Measurements from ENCODE around the gene ZNF516.

Gene ZNF516

DNA sequence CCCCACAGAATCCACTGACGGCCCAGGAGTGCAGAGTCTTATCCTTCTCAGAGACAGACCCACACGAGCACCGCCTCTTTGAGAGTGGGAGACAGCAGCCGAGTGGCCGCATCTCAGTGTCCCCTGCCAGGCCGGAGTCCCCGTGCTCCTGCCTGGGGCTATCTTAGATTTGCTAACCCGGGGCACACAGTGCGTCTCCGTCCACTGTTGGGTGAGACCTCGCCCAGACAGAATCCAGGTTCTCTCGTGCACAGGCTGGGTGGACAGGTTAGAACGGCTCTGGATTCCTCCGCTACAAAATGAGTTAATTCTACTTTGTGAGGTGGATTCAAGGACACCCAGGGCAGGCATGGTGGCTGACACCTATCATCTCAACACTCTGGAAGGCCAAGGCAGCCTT lies 88.3 kb downstream of the ZNF516 start:
- H3K4me3 ChIP-seq (ENCODE audit: low read depth, low read length) = no peak overlapping the region
- TF ChIP-seq, protein P1, sequence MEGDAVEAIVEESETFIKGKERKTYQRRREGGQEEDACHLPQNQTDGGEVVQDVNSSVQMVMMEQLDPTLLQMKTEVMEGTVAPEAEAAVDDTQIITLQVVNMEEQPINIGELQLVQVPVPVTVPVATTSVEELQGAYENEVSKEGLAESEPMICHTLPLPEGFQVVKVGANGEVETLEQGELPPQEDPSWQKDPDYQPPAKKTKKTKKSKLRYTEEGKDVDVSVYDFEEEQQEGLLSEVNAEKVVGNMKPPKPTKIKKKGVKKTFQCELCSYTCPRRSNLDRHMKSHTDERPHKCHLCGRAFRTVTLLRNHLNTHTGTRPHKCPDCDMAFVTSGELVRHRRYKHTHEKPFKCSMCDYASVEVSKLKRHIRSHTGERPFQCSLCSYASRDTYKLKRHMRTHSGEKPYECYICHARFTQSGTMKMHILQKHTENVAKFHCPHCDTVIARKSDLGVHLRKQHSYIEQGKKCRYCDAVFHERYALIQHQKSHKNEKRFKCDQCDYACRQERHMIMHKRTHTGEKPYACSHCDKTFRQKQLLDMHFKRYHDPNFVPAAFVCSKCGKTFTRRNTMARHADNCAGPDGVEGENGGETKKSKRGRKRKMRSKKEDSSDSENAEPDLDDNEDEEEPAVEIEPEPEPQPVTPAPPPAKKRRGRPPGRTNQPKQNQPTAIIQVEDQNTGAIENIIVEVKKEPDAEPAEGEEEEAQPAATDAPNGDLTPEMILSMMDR (IDR thresholded peaks at IDR 0.05; ENCODE audit: low read depth, low read length) = no peak

DNA sequence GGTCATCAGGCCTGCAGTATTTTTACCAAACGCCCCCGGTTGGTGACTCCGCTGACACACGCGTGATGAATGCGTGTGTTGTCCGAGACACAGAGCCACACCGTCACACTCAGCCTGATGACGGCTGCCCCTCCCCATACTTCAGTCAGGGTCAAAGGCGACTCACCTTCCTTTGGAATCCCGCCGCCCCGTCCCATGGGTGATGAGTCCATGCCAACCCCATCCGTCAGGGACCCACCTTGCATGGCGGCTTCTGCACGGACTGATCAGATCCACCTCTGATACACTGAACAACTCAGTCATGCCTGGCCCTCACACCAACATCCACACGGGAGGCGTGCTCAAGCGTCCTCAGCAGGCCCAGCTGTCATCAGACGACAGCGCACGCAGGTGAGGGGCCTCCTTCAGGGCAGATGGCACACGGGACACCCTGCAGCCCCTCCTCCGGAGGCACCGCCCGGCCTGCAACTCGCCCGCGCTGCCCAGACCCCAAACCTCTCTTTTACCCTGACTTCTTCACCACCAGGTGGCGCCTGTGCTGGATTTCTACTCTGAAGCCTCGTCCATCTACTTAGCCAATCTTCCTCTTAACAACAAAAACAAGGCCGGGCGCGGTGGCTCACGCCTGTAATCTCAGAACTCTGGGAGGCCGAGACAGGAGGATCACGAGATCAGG lies 89.2 kb downstream of the ZNF516 start:
- H3K4me3 ChIP-seq (ENCODE audit: low read depth, low read length) = no peak overlapping the region
- TF ChIP-seq, protein P1 (IDR thresholded peaks at IDR 0.05; ENCODE audit: low read depth, low read length) = peak; percentile 50

DNA sequence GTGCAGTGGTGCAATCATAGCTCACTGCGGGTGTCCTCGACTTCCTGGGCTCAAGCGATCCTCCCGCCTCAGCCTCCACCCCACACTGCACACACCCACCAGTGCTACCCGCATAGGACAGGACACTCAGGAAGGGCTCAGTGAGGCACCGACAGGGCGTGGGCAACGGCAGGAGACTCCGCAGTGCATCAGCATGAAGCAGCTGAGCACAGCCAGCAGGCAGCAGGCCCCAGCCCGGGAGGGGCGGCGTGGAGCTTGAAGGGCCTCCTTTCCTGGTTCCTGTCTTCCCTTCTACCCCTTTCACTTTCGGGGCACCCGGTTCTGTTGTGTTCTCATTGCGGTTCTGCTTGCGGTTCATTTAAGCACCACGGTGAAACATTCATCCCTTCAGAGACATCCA lies 89.8 kb downstream of the ZNF516 start:
- TF ChIP-seq, protein P1 (IDR thresholded peaks at IDR 0.05; ENCODE audit: low read depth, low read length) = no peak
- no peak overlapping the region for H3K4me3 ChIP-seq (ENCODE audit: low read depth, low read length)

DNA sequence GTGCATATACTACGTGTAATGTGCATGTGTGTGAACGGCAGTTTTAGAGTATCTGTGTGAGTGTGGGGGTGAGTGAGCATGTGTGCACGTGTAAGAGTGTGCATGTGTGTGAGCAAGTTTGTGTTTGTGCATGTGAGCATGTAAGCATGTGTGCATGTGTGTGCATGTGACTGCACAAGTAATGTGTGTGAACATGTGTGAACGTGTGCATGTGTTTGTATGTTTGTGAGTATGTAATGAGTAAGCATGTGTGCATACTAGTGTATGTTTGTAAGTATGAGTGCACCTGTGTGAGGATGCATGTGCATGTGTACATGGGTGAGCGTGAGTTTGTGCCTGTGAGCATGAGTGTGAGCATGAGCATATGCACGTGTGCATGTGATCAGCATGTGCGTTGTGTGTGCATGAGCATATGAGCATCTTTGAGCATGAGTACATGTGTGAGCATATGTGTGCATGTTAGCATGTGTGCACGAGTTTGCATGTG lies 90.7 kb downstream of the ZNF516 start:
- TF ChIP-seq, protein P1 (IDR thresholded peaks at IDR 0.05; ENCODE audit: low read depth, low read length) = no peak
- H3K4me3 ChIP-seq (ENCODE audit: low read depth, low read length) = no peak overlapping the region

DNA sequence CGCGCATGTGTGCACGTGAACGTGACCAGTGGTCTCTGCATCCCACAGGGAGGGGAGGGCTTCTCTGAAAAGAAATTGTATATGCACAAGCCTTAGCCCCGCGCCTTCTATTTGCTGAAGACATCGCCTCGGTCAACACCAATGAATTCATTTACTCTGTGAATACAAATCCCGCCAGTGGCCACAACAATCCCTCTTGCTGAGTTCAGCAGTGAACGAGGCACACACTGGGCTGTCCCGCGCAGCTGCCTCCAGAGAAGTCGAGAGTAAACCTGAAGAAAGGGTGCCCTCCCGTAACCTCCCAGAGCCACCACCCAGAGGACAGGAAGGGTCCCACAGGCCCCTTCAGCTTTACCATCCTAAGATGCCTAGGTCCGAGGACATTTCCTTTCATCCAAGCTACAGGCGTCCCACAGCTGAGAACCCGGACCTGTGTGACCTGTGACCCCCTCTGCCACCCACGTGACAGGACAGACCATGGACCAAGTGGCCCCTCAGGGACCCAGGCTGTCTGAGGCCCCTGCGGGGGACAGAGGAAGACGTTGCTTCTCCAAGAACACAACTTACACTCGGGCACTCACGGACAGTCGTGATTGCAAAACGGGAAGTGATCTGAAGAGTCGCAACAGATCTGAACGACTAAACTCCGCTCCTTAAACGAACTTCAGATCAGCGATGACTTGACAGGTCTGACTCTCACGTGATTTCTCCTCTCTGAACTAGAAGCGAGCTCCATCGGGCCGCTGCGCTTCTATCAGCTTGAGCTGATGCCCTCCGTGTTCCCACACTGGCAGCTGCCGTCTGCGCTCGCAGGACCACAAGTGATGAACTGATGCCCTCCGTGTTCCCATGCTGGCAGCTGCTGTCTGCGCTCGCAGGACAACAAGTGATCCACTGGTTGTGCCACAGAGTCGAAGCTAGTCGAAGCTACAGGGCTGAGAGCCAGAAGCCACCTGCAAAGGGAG lies 92.7 kb downstream of the ZNF516 start:
- TF ChIP-seq, protein P1 (IDR thresholded peaks at IDR 0.05; ENCODE audit: low read depth, low read length) = no peak
- no peak overlapping the region for H3K4me3 ChIP-seq (ENCODE audit: low read depth, low read length)

DNA sequence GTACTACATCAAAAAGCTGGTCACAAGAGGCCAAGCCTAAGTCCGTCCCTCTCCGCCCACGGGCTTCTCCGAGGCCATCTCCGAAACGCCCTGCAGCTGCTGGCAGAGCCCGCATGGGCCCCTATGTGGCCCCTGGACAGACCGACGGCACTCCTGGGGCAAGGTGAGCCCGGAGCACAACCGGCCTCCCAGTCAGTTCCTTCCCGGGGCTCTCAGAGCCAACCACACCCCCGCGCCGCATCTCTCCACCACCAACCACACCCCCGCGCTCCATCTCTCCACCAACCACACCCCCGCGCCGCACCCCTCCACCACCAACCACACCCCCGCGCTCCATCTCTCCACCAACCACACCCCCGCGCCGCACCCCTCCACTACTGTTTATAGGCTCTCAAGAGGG lies 93.5 kb downstream of the ZNF516 start:
- TF ChIP-seq, protein P1 (IDR thresholded peaks at IDR 0.05; ENCODE audit: low read depth, low read length) = no peak
- no peak overlapping the region for H3K4me3 ChIP-seq (ENCODE audit: low read depth, low read length)
